ENCODE measurements around the gene H2AZ2. TPM values are rescaled to one million over a fixed set of nuclear protein-coding genes. Genes with fewer than 3 reads are reported as not detected.
"Not testable (repeated sequence)": the region's sequence is repeated elsewhere in the genome, so short reads cannot be mapped to it uniquely, and the experiment has no call there.

The H2AZ2 gene
- total RNA-seq, 1 donor from 2014 or later = 261 TPM

- intact Hi-C loops (cut with micrococcal nuclease) = no loop called here
- peak; percentile 19 for ATAC-seq
- no peak for DNase-seq
These were observed 51.8 kb downstream of the H2AZ2 start for GRCh38 chr7:44796034-44796503.

- intact Hi-C loops (cut with micrococcal nuclease) = no loop called here
- no peak for ATAC-seq
- DNase-seq = no peak
These were observed 53.6 kb downstream of the H2AZ2 start for GRCh38 chr7:44794331-44794730.

GRCh38 chr7:44793919-44794318 lies 54.0 kb downstream of the H2AZ2 start:
- intact Hi-C loops (cut with micrococcal nuclease) = no loop called here
- no peak for ATAC-seq

GRCh38 chr7:44791278-44792219 lies 56.3 kb downstream of the H2AZ2 start:
- DNase-seq (no peak), ATAC-seq (no peak)
- intact Hi-C loops (cut with micrococcal nuclease) = no loop called here

More at GRCh38 chr7:44793919-44794318, 54.0 kb downstream of the H2AZ2 start:
- no peak for DNase-seq

- intact Hi-C loops (cut with micrococcal nuclease) = no loop called here
- no peak for DNase-seq
- ATAC-seq = no peak
These were observed 57.9 kb downstream of the H2AZ2 start for GRCh38 chr7:44789990-44790389.

GRCh38 chr7:44787762-44788161 lies 60.1 kb downstream of the H2AZ2 start:
- ATAC-seq (no peak), DNase-seq (no peak)
- intact Hi-C loops (cut with micrococcal nuclease) = no loop called here

- no peak for DNase-seq
- ATAC-seq = no peak
- intact Hi-C loops (cut with micrococcal nuclease) = no loop called here
These were observed 60.8 kb downstream of the H2AZ2 start for GRCh38 chr7:44787041-44787440.

GRCh38 chr7:44785218-44785617 lies 62.7 kb downstream of the H2AZ2 start:
- ATAC-seq; intact Hi-C loops (cut with micrococcal nuclease); DNase-seq: not testable (repeated sequence)

GRCh38 chr7:44784364-44784763 lies 63.5 kb downstream of the H2AZ2 start:
- intact Hi-C loops (cut with micrococcal nuclease) = no loop called here
- DNase-seq = no peak
- no peak for ATAC-seq

GRCh38 chr7:44783407-44783806 lies 64.5 kb downstream of the H2AZ2 start:
- intact Hi-C loops (cut with micrococcal nuclease) = no loop called here
- ATAC-seq (no peak), DNase-seq (no peak)

GRCh38 chr7:44782460-44782859 lies 65.4 kb downstream of the H2AZ2 start:
- intact Hi-C loops (cut with micrococcal nuclease) = no loop called here
- ATAC-seq = no peak
- no peak for DNase-seq

Other genes with a start within 250 kb of the H2AZ2 start
- gene OGDH, start 241.5 kb downstream of the H2AZ2 start, total RNA-seq = 701 TPM
- gene ZMIZ2, start 99.2 kb downstream of the H2AZ2 start, total RNA-seq = 64.8 TPM
- 436 TPM for gene PPIA, start 51.4 kb downstream of the H2AZ2 start, total RNA-seq
- gene PURB, start 37.4 kb upstream of the H2AZ2 start, total RNA-seq = 15.7 TPM
- gene MYO1G, start 130.9 kb upstream of the H2AZ2 start, total RNA-seq = 1.3 TPM
- 36.7 TPM for gene CCM2, start 152.1 kb upstream of the H2AZ2 start, total RNA-seq
- 3.5 TPM for gene NACAD, start 240.9 kb upstream of the H2AZ2 start, total RNA-seq

Measured in left ventricle myocardium superior (tissue), 1 donor.